ENCODE measurements around the gene ZIC5. TPM values are rescaled to one million over a fixed set of nuclear protein-coding genes. Genes with fewer than 3 reads are reported as not detected.
A peak's percentile ranks its signal among the peaks of the same experiment; 100 is the strongest.

Gene ZIC5
- total RNA-seq, 1 donor from 2014 or later = not detected

- no peak for ATAC-seq
- intact Hi-C loops (cut with DNase I) = no loop called here
- DNase-seq (ENCODE audit: low spot score) = no peak
These were observed 6.6 kb upstream of the ZIC5 start for GRCh38 chr13:99977912-99978798.

- DNase-seq (ENCODE audit: low spot score) = no peak
- ATAC-seq = no peak
- intact Hi-C loops (cut with DNase I) = no loop called here
These were observed 5.9 kb upstream of the ZIC5 start for GRCh38 chr13:99977334-99977911.

DNA sequence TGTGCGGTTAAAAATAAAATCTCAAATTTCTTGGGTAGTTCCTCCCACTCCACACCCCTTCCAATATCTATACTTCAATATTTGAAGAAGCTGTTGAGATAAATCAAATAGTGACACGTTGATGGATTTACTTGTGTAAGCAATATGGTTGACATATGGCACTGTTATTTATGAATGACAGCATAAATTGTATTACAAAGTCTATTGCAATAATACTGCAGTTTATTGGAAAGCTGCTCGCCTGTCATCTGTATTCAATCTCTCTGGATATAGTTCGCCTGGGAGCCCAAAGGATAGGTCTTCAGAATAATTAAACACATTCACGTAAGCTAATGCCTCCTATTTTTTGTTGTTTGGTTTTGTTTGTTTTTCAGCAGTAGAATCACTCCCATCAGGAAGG lies 5.0 kb upstream of the ZIC5 start:
- intact Hi-C loops (cut with DNase I) = no loop called here
- ATAC-seq = no peak
- no peak for DNase-seq (ENCODE audit: low spot score)

DNA sequence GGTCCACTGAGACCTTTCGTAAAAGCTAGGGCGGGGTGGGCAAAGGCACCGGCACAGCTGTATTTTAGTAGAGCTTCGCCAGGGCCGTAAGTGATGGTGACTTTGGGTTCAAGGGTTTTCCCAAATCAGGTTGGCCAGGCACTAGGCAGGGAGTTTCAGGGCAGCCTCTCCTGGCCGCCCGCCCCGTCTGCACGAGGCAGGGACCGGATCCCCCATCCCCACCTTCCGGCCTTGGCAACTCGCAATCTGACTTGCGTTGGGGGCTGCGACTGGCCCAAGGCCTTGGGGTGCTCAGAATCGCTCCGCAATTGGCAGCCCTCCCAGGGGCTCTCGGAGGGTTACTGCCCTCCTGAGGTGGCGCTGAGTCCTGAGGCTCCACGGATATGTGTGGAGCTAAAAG lies 4.1 kb upstream of the ZIC5 start:
- DNase-seq (ENCODE audit: low spot score) (peak; percentile 51), ATAC-seq (no peak)
- intact Hi-C loops (cut with DNase I) = no loop called here

DNA sequence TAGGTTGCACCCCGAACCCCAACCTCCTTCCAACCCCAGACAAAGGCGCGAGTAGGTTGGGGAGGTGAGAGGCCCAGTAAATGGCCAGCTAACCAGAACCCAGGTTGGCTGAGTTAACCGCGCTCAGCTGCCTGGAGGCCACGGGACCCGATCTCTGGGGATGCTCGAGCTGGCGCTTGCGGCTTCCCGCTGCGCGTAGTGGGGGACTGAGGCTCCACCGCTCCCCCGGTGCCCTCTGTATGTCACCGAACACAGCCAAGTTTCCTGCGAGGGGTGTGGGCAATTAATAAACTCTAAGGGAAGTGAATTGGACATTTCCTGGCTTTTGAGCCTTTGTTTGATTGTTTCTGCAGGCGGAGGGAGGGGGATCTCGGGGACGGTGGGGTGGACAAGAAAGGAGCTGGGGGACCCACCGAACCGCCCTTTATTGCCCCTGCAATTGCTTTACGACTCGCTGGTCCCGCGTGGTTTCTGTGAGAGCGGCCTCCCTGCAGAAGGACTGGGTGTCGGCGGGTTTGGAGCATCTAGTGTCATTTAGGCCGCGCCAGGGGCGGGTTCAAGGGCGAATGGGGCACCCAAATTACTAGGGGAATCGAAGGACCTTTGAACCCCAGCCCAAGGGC lies 3.5 kb upstream of the ZIC5 start:
- intact Hi-C loops (cut with DNase I) = no loop called here
- DNase-seq (ENCODE audit: low spot score) (peak; percentile 31), ATAC-seq (no peak)

DNA sequence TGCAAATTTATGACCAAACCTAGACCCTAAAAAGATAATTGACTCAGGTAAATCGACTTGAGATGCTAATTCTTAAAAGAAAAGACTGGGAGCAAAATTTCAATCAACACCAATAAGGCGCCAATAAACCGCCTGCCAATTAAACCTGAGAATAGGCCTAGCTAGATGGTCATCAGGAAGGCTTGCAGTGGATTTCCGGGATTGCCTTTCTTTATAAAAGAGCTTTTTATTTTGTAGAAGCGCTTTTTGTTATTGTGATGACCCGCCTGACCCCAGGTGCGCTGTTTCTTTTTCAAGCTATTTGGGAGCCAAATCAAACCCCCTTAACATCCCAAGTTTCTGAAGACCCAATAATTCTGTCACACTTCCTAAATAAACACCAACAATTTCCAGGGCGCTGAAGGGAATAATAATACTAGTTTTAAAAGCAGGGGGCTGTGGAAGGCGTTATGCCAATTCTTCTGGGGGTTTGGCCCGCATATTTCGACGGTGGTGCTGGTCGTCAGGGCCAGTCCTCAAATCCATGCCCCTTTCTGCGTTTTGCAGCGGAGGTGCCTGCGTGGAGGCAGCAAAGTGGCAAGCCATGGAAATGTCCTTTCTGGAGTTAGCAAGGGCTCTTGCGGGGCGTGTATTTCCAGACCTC lies 2.9 kb upstream of the ZIC5 start:
- DNase-seq (ENCODE audit: low spot score) (peak; percentile 25), ATAC-seq (no peak)
- intact Hi-C loops (cut with DNase I) = no loop called here

DNA sequence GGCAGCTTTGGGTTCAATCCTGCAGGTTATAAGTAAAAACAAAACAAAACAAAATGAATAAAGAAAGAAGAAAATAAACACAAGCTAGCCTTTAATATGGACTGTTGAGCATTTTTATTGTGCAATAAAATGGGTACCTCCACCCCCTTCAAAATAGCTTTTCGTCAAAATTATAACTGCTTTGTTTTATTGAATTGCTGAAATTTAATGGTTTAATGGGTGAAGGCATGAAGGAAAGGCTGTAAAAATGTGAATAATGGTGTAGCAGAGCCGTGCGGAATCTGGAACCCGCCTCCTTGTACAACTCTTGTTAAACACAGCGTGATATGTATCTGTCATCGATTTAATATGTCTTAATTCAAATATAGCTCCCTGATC lies 2.2 kb upstream of the ZIC5 start:
- ATAC-seq (no peak), DNase-seq (ENCODE audit: low spot score) (no peak)
- intact Hi-C loops (cut with DNase I) = no loop called here

DNA sequence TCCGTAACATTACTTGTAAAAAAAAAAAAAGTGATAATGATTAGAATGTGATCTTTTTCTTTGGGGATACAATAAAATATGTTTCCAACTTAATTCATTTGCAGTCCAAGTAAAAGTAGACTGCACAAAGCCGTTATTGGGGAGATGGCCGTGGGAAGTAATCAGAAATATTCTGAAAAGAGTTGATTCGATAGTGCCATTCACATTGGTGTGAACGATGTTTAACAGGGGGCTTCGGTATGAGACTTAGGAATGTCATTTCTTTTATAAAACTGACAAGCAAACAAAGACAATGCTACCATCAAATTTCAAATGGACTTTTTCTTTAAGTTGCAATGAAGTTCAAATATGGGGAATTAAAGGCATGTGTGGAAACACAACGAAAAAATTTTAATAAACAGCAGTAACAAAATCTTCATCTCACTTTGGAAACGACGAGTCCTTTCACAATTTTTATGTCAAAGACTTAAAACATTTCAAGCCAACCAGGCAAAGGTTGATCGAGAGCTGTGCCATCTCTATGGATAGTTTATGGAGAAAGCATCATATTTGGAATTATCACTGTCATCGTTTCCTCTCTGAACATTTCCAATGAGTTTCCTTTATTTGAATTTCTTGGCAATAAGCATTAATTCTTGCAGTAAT lies 1.7 kb upstream of the ZIC5 start:
- ATAC-seq (no peak), DNase-seq (ENCODE audit: low spot score) (no peak)
- intact Hi-C loops (cut with DNase I) = no loop called here

GRCh38 chr13:99972190-99972731 lies 694 bp upstream of the ZIC5 start:
- intact Hi-C loops (cut with DNase I) = no loop called here
- no peak for DNase-seq (ENCODE audit: low spot score)
- no peak for ATAC-seq

- no peak for ATAC-seq
- intact Hi-C loops (cut with DNase I) = no loop called here
- DNase-seq (ENCODE audit: low spot score) = peak; percentile 51
These were observed 654 bp downstream of the ZIC5 start for GRCh38 chr13:99970651-99971575.

- intact Hi-C loops (cut with DNase I) = no loop called here
- DNase-seq (ENCODE audit: low spot score) = peak; percentile 55
- ATAC-seq = no peak
These were observed 1.5 kb downstream of the ZIC5 start for GRCh38 chr13:99969919-99970650.

DNA sequence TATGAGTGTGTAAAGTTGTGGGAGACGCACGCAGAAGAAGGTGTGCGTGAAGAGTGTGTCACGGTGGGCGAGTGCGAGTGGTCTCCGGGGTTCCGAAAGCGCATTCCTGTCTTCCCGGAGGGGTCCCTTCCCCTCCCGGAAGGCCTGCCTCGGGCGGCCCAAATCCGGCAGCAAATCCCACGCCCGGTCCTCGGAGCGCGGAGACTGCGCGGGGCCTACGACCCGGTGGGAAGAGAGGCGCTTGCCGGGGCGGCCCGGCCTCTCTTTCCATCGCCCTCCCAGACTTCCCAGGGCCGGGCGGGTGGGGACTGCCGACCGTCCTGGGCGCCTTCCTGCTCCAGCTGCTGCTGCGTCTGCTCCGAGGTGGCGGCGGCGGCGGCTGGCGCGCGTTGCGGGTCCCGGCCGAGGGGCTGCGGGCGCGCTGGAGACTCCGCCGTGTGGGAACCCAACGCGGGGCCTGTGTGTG lies 2.1 kb downstream of the ZIC5 start:
- DNase-seq (ENCODE audit: low spot score) (peak; percentile 38), ATAC-seq (no peak)
- intact Hi-C loops (cut with DNase I) = no loop called here

DNA sequence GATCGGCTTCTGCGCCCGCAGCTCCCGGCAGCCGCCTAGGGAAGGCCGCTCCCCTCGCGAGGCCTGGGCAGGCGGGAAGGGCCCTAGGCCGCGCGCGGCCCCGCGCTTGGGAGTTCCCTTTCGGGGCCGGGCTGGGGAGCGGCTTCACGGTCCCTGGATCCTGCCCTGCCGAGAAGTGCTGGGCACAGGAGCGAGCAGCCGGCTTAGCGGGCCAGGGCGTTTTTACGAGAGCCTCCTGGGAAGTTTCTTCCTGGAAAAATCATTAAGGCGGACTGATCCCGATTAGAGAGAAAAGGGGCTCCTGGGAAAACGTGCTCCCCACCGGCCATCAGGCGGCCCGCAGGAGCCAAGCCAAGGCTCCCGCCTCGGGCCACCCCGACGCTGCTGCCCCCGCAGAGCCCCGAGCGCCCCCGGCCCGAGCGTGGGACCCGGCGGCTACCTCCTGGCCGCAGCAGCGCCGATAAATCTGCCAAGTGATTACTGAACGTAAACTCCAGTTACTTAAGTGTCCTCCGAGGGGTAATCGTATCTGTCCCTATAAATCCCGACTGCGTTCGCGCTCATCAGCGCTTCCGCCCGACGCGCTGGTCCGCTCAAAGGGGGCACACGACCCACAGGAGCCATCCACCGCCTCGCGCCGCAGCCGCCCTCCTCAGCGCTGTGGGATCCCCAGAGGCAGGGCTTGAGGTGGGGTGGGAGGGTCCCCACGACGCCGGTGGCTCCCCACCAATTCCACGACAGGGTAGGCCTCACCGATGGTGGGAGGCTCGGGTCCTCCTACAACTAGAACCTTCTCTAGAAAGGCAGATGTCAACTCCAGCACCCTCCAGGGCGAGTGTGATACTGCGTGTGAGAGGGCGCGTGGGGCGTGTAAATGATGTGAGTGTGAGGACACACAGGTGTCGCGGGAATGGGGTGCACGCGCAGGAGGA lies 2.8 kb downstream of the ZIC5 start:
- intact Hi-C loops (cut with DNase I) = no loop called here
- DNase-seq (ENCODE audit: low spot score) = peak; percentile 44
- no peak for ATAC-seq

DNA sequence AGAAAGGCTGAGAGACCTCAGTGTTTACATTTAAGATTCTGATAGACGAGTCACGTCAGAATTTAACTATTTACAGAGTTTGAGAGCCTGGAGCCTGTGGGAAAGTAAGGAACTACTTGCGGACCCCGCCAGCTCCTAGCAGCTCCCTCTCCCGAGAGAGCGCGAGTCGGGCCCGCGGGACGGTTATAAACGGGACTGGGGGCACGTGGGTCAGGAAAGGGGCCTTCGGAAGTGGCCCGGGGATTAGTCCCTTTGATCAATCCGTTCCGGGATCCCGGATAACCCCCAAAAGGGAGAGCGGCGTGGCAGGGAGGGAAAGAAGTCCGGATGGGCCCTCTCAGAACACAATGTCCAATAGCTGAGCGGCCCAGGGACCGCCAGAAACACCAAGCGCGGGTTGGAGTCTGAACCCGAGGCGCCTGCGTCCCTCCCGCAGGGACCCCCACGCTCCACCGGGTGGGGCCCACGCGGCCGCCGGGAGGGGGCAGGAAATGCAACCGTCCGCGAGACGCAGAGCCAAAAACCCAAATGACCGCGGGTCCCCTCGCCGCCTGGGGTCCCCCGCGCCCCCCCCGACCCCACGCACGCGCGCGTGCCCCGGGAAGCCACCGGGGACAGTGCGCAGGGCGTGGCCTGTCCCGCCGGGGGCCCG lies 3.6 kb downstream of the ZIC5 start:
- ATAC-seq = no peak
- intact Hi-C loops (cut with DNase I) = no loop called here
- peak; percentile 45 for DNase-seq (ENCODE audit: low spot score)

DNA sequence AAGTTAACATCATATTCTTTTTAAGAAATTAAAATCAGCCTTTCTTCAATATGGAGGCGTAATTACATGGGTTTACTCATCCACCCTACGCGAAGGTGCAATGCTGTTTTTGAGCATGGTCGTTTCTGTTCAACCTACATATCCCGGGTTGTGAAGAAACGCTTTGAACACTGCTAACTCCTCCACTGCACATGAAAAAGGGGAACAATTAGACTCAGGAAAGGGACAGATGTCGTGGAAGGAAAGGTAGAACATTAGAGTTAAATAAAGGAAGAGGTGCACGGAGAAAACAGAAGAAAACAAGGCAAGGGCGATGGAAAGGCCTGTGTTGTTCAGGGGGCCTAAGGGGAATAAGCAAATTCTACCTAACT lies 4.1 kb downstream of the ZIC5 start:
- no peak for ATAC-seq
- DNase-seq (ENCODE audit: low spot score) = no peak
- intact Hi-C loops (cut with DNase I) = no loop called here

Data from sciatic nerve (tissue), 2 donors.